Activated CD4-positive, alpha-beta T cell treated with anti-CD3 and anti-CD28 coated beads for 36 hours (primary cell): ENCODE results near the gene SS18L1. TPM values are rescaled to one million over a fixed set of nuclear protein-coding genes. Genes with fewer than 3 reads are reported as not detected.

Source experiments
- ATAC-seq: fragments of 200-7000 bp; cut with Tn5 transposase; one replicate; pipeline ENCODE4 v1.10.0; 2021; ENCODE audit warnings: mild to moderate bottlenecking, moderate library complexity
- CTCF ChIA-PET: fragments of 350-600 bp; sonication (Branson Sonifier 250); formaldehyde crosslinking; loops from one replicate; lab custom pipeline; 2021; ENCODE audit warnings: antibody characterized with exemption; lab: Charles Lee
- POLR2A ChIA-PET: fragments of 350-600 bp; sonication (Branson Sonifier 250); formaldehyde crosslinking; loops from one replicate; lab custom pipeline; 2021; ENCODE audit warnings: antibody characterized with exemption, inconsistent platforms; lab: Charles Lee
- DNase-seq: peaks from one replicate; pipeline ENCODE4 v3.0.0-alpha.2; 2020
- H3K27ac Mint-ChIP-seq: one replicate; pipeline ENCODE4 v1.8.0; 2021; ENCODE audit warnings: mixed read lengths
- H3K27me3 Mint-ChIP-seq: one replicate; pipeline ENCODE4 v1.8.0; 2021; ENCODE audit warnings: mixed read lengths
- H3K36me3 Mint-ChIP-seq: one replicate; pipeline ENCODE4 v1.8.0; 2021; ENCODE audit warnings: low read depth, mixed read lengths
- H3K4me1 Mint-ChIP-seq: one replicate; pipeline ENCODE4 v1.8.0; 2021; ENCODE audit warnings: mixed read lengths
- H3K4me3 Mint-ChIP-seq: one replicate; pipeline ENCODE4 v1.8.0; 2021; ENCODE audit warnings: mild to moderate bottlenecking, moderate library complexity, mixed read lengths
- H3K9me3 Mint-ChIP-seq: one replicate; pipeline ENCODE4 v1.8.0; 2021; ENCODE audit warnings: low read depth, mixed read lengths
- intact Hi-C, 2 experiments: fragments of 100-400 bp; cut with DNase I in 1 of 2; cut with micrococcal nuclease in 1 of 2; formaldehyde crosslinking; loops; one replicate each; pipeline versions ENCODE4 v1.14.2 to v1.15.1; 2022 to 2024; cut with DNase I, micrococcal nuclease
- total RNA-seq, 2 experiments: library from RNA; stranded (reverse); gene quantifications; one replicate each; pipeline ENCODE4 v1.2.3, GENCODE V29; 2021

SS18L1 gene
- total RNA-seq, 2 experiments from 2014 or later, result 14.3 to 16.6 TPM

DNA sequence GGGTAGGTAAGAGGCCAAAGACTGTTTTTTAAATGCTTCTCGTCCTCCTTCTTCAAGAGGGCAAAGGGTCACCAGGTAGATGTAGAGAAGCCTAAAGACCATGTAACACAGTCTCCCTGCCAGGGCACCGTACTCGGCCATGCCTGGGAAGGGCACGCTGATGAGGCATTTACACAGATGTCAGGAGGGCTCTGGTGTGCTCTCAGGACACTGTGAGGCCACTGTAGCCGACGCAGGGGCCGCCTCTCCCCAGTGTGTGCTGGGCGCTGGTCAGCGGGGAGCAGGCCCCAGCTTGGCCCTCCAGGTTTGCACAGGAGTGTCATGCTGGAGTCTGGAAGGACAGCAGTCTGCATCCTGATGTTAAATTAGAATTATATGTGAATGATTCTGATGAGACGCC lies 32.1 kb downstream of the SS18L1 start:
- no peak overlapping the region for H3K27ac Mint-ChIP-seq
- no peaks in the 10 kb centered on the region for H3K9me3 Mint-ChIP-seq
- no peak overlapping the region for H3K4me3 Mint-ChIP-seq
- ATAC-seq (no peak), DNase-seq (no peak)
- H3K36me3 Mint-ChIP-seq, result peaks cover 13% of the 10 kb centered on the region
- intact Hi-C loops, result no loop called here
- no peaks in the 10 kb centered on the region for H3K4me1 Mint-ChIP-seq
- ChIA-PET CTCF (interaction anchor here (0.7 kb wide), 1 partner anchor 462 kb away, joined by 3 read pairs; no protein-coding TSS in a partner anchor), POLR2A (no interaction called here)
- no peaks in the 10 kb centered on the region for H3K27me3 Mint-ChIP-seq

GRCh38 chr20:62176866-62177265 lies 33.3 kb downstream of the SS18L1 start:
- ChIA-PET POLR2A (interaction anchor here (0.6 kb wide), 1 partner anchor 20 kb away, joined by 4 read pairs; no protein-coding TSS in a partner anchor), CTCF (no interaction called here)
- intact Hi-C loops, result no loop called here
- no peaks in the 10 kb centered on the region for H3K27me3 Mint-ChIP-seq
- no peak overlapping the region for H3K27ac Mint-ChIP-seq
- no peaks in the 10 kb centered on the region for H3K9me3 Mint-ChIP-seq
- peaks cover 3% of the 10 kb centered on the region for H3K4me1 Mint-ChIP-seq
- H3K4me3 Mint-ChIP-seq, result no peak overlapping the region
- DNase-seq (no peak), ATAC-seq (no peak)
- H3K36me3 Mint-ChIP-seq, result peaks cover 12% of the 10 kb centered on the region

GRCh38 chr20:62177307-62177706 lies 33.7 kb downstream of the SS18L1 start:
- POLR2A ChIA-PET, result interaction anchor here (0.6 kb wide), 2 partner anchors 11 to 19 kb away, joined by 3 to 4 read pairs; no protein-coding TSS in a partner anchor
- Mint-ChIP-seq H3K27me3 (no peaks in the 10 kb centered on the region), H3K4me3 (no peak overlapping the region), H3K27ac (no peak overlapping the region), H3K9me3 (no peaks in the 10 kb centered on the region), H3K4me1 (peaks cover 8% of the 10 kb centered on the region), H3K36me3 (peaks cover 13% of the 10 kb centered on the region)
- intact Hi-C loops, result no loop called here
- CTCF ChIA-PET, result no interaction called here
- DNase-seq (no peak), ATAC-seq (no peak)

GRCh38 chr20:62178316-62179161 lies 35.0 kb downstream of the SS18L1 start:
- POLR2A ChIA-PET, result no interaction called here
- CTCF ChIA-PET, result no interaction called here
- Mint-ChIP-seq H3K9me3 (no peaks in the 10 kb centered on the region), H3K36me3 (peaks cover 13% of the 10 kb centered on the region), H3K4me3 (no peak overlapping the region), H3K27ac (no peak overlapping the region), H3K4me1 (peaks cover 9% of the 10 kb centered on the region), H3K27me3 (no peaks in the 10 kb centered on the region)
- intact Hi-C loops, result no loop called here
- ATAC-seq, result no peak
- DNase-seq, result no peak

DNA sequence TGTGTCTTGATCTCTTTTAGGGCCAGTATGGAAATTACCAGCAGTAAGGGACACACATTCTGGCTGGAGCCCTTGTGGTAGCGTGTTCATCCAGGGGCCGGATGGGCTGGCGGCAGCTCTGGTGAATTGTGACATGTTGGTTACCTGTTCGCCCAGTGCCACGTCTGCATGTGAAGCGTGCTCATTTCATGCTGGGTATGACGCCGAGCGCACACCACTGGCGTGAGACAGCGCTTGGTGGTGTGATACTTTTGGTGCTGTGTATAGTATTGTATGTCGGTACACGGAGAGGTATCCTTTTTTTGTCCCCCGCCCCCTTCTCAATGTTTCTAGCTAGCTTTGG lies 35.6 kb downstream of the SS18L1 start:
- Mint-ChIP-seq H3K4me1 (peaks cover 15% of the 10 kb centered on the region), H3K36me3 (peaks cover 11% of the 10 kb centered on the region), H3K9me3 (no peaks in the 10 kb centered on the region), H3K27me3 (no peaks in the 10 kb centered on the region), H3K27ac (no peak overlapping the region), H3K4me3 (no peak overlapping the region)
- intact Hi-C loops, result no loop called here
- POLR2A ChIA-PET, result no interaction called here
- DNase-seq (no peak), ATAC-seq (no peak)
- CTCF ChIA-PET, result interaction anchor here (0.8 kb wide), 1 partner anchor 106 kb away, joined by 3 read pairs; no protein-coding TSS in a partner anchor

DNA sequence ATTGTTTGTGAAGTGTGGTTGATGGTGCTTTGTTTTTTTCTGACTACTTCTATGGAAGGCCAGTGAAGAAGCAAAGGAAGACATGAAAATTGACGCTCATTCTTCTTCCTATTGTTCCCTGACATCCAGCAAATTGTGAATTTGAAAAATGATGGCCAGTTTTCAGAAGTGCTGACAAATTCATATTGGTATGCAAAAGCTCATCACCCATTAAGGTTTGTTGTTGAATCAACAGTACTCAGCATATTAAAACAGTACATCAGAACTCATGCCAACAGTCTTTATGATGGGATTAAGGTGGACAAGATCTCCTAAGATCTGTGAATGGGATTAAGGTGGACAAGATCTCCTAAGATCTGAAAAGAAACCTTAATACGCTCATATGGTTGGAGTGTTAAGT lies 38.2 kb downstream of the SS18L1 start:
- Mint-ChIP-seq H3K4me1 (peaks cover 31% of the 10 kb centered on the region), H3K36me3 (peaks cover 7% of the 10 kb centered on the region), H3K9me3 (no peaks in the 10 kb centered on the region), H3K27me3 (no peaks in the 10 kb centered on the region), H3K27ac (peak overlapping the region; percentile 86), H3K4me3 (peak overlapping the region; percentile 88)
- ChIA-PET POLR2A (no interaction called here), CTCF (no interaction called here)
- no peak for DNase-seq
- intact Hi-C loops, result loop anchor here (1.0 to 5.0 kb wide), 8 partner anchors 39 to 610 kb away; partner anchors contain the start of genes OSBPL2 (in 2 of the 2), PSMA7 (in 2 of the 2), SS18L1 (in 2 of the 2) and ADRM1 (in 1 of the 2)
- no peak for ATAC-seq

DNA sequence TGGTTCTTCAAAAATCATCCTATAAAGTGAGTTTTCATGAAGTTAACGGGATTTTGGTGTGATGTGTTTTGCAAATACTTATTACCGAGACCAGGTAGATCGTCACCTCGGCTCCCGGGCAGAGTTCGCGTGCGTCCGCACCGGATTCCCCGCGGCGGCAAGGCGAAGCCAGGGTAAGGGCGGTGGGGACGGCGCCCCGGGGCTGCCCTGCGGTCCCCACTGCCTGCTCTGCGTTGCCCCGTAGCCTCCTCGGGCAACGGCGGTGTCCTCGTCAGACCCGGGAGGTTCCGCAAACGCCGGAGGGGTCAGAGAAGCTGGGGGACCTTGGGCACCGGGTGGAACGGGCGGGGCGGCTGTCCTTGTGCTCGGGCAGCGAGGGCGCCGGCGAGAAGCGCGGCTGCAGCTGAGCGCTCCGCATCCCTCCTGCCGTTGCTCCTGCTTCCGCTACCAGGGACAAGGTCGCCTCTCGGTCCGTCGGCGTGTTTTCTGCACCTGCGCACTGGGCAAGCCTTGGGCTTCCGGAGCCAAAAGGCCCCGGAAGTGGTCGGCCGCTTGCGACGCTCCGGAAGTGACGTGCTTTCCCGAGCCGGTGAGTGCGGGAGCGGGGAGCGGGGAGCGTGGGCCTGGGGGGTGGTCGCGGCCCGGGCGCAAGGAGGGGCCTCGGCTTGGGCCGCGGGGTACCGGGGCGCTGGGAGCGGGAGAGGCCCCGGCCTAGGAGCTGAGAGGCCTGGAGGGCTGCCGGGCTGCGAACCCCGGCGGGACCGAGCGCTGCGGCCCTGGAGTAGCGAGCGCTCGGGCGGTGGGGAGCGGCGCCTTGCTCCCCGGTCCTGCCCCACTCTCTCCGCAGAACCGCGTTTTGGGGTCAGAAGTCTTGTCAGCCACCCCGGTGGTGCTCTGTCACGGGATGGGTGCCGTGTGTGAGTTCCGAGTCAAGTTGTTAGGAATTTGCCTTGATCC lies 39.2 kb downstream of the SS18L1 start, which contains the start of gene MTG2:
Gene MTG2 (plus strand): TSS at position 560 of the 957 bp plus-strand sequence. CDS start 10,393 bp downstream, outside the sequence.
- CTCF ChIA-PET, result interaction anchor here (0.6 to 1.1 kb wide), 2 partner anchors 26 to 173 kb away, joined by 3 read pairs; no protein-coding TSS in a partner anchor
- POLR2A ChIA-PET, result interaction anchor here (0.6 to 1.2 kb wide), 2 partner anchors 116 to 128 kb away, joined by 4 read pairs; no protein-coding TSS in a partner anchor

GRCh38 chr20:62183426-62184142 lies 40.0 kb downstream of the SS18L1 start:
- Mint-ChIP-seq H3K27me3 (no peaks in the 10 kb centered on the region), H3K4me1 (peaks cover 39% of the 10 kb centered on the region), H3K27ac (peak overlapping the region; percentile 87), H3K9me3 (no peaks in the 10 kb centered on the region), H3K36me3 (peaks cover 7% of the 10 kb centered on the region), H3K4me3 (peak overlapping the region; percentile 88)
- POLR2A ChIA-PET, result interaction anchor here (1.2 kb wide), 1 partner anchor 117 kb away, joined by 4 read pairs; no protein-coding TSS in a partner anchor
- ATAC-seq (no peak), DNase-seq (no peak)
- CTCF ChIA-PET, result no interaction called here
- intact Hi-C loops, result loop anchor here in 1 of 2 experiments (5.0 kb wide), 2 partner anchors 319 to 609 kb away; no protein-coding TSS in a partner anchor

More for the DNA sequence above, 39.2 kb downstream of the SS18L1 start, which contains the start of gene MTG2:
- H3K9me3 Mint-ChIP-seq, result no peaks in the 10 kb centered on the region
- H3K4me3 Mint-ChIP-seq, result peak within 1 kb of the TSS; percentile 88
- DNase-seq (peak; percentile 97), ATAC-seq (peak; percentile 99)
- H3K27me3 Mint-ChIP-seq, result no peaks in the 10 kb centered on the region
- peaks cover 38% of the 10 kb centered on the region for H3K4me1 Mint-ChIP-seq
- intact Hi-C loops, result loop anchor here (1.0 to 5.0 kb wide), 8 partner anchors 39 to 610 kb away; partner anchors contain the start of genes OSBPL2 (in 2 of the 2), PSMA7 (in 2 of the 2), SS18L1 (in 2 of the 2) and ADRM1 (in 1 of the 2)
- peaks cover 7% of the 10 kb centered on the region for H3K36me3 Mint-ChIP-seq
- peak within 1 kb of the TSS; percentile 87 for H3K27ac Mint-ChIP-seq

DNA sequence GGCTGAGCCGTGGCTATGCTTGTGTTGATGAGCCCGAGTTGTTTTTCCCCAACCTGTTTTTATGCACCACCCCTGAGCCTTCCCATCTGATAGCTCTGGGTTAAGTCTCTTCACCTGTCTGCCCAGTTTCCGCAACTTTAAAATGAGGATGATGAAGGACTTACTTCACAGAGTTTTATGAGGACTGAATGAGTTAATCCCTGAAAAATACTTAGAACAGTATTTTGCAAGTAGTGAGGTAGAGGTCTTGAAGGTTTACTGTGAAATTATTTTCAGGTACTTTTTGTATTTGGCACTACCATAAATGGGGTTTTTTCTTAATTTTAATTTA lies 42.5 kb downstream of the SS18L1 start:
- H3K4me3 Mint-ChIP-seq, result no peak overlapping the region
- intact Hi-C loops, result no loop called here
- H3K27me3 Mint-ChIP-seq, result no peaks in the 10 kb centered on the region
- DNase-seq (no peak), ATAC-seq (no peak)
- H3K4me1 Mint-ChIP-seq, result peaks cover 39% of the 10 kb centered on the region
- ChIA-PET CTCF (no interaction called here), POLR2A (no interaction called here)
- H3K27ac Mint-ChIP-seq, result no peak overlapping the region
- no peaks in the 10 kb centered on the region for H3K9me3 Mint-ChIP-seq
- H3K36me3 Mint-ChIP-seq, result peaks cover 10% of the 10 kb centered on the region
